Loucy (cell line): ENCODE data around the gene PGAP6.
A peak's percentile ranks its signal among the peaks of the same experiment; 100 is the strongest.

Experiments used
- H2AFZ ChIP-seq: fragments of 200-600 bp; sonication (generic); 2 replicates; pipeline ENCODE4 v1.6.0; 2016; ENCODE audit warnings: antibody characterized with exemption, mild to moderate bottlenecking, low read length, moderate library complexity
- H3F3A ChIP-seq: fragments of 200-600 bp; 2 replicates; pipeline ENCODE4 v1.6.0; 2016; ENCODE audit warnings: antibody characterized with exemption, low read depth, mild to moderate bottlenecking
- H3K27me3 ChIP-seq: fragments of 200-600 bp; sonication (generic); 2 replicates; pipeline ENCODE4 v1.6.1; 2014; ENCODE audit warnings: low read length, mild to moderate bottlenecking; ENCODE audit not compliant: insufficient read depth, poor library complexity, severe bottlenecking
- H3K36me3 ChIP-seq: fragments of 200-600 bp; sonication (generic); 2 replicates; pipeline ENCODE4 v1.6.1; 2016; ENCODE audit warnings: low read length; ENCODE audit not compliant: insufficient read depth
- H3K4me1 ChIP-seq: fragments of 200-600 bp; sonication (generic); 2 replicates; pipeline ENCODE4 v1.5.1; 2014; ENCODE audit warnings: low read length, mild to moderate bottlenecking; ENCODE audit not compliant: insufficient read depth, poor library complexity, severe bottlenecking
- H3K4me2 ChIP-seq: fragments of 200-600 bp; sonication (generic); 2 replicates; pipeline ENCODE4 v1.6.0; 2014; ENCODE audit warnings: antibody characterized with exemption, low read length, low read depth, mild to moderate bottlenecking; ENCODE audit not compliant: poor library complexity, severe bottlenecking
- H3K4me3 ChIP-seq: fragments of 200-600 bp; sonication (generic); 2 replicates; pipeline ENCODE4 v1.5.1; 2014; ENCODE audit warnings: low read length, mild to moderate bottlenecking, mixed read lengths; ENCODE audit not compliant: poor library complexity, severe bottlenecking
- H3K79me2 ChIP-seq: fragments of 200-600 bp; sonication (generic); 2 replicates; pipeline ENCODE4 v1.6.1; 2014; ENCODE audit warnings: low read length; ENCODE audit not compliant: insufficient read depth
- H3K9ac ChIP-seq: fragments of 200-600 bp; sonication (generic); 2 replicates; pipeline ENCODE4 v1.6.0; 2014; ENCODE audit warnings: mild to moderate bottlenecking, low read depth, low read length, moderate library complexity; ENCODE audit not compliant: poor library complexity, severe bottlenecking
- H3K9me2 ChIP-seq: fragments of 200-600 bp; sonication (generic); replicated peaks from 2 replicates; pipeline ENCODE4 v1.6.1; 2016; ENCODE audit warnings: low read depth, low read length, mixed read lengths
- H3K9me3 ChIP-seq: fragments of 200-600 bp; sonication (generic); 2 replicates; pipeline ENCODE4 v1.6.1; 2014; ENCODE audit warnings: mild to moderate bottlenecking, antibody characterized with exemption, low read length, low read depth; ENCODE audit not compliant: insufficient read depth
- H4K20me1 ChIP-seq: fragments of 200-600 bp; sonication (generic); 2 replicates; pipeline ENCODE4 v1.6.0; 2014; ENCODE audit warnings: antibody characterized with exemption, low read length, mild to moderate bottlenecking; ENCODE audit not compliant: insufficient read depth, poor library complexity, severe bottlenecking
- CTCF ChIP-seq: fragments of 200-600 bp; sonication (generic); conservative IDR thresholded peaks from 2 replicates; pipeline ENCODE4 v1.5.1; 2014; ENCODE audit warnings: mild to moderate bottlenecking, antibody characterized with exemption, low read length
- EZH2phosphoT487 ChIP-seq: fragments of 200-600 bp; IDR thresholded peaks from 2 replicates; pipeline ENCODE4 v1.6.1; 2018; ENCODE audit warnings: antibody characterized with exemption, mild to moderate bottlenecking, moderate library complexity, borderline replicate concordance

PGAP6 gene

GRCh38 chr16:368388-369158 is 13.2 kb downstream of the PGAP6 start:
- Histone ChIP-seq H3K79me2 (peaks cover 6% of the 10 kb centered on the region; the same call in 1 of the 2 replicates), H2AFZ (no peak overlapping the region), H3K27me3 (no peaks in the 10 kb centered on the region), H3K36me3 (no peaks in the 10 kb centered on the region; the same call in 1 of the 2 replicates), H3K4me2 (no peak overlapping the region), H3K9ac (no peak overlapping the region), H3K9me3 (no peaks in the 10 kb centered on the region), H3F3A (no peaks in the 10 kb centered on the region), H3K4me1 (no peaks in the 10 kb centered on the region), H3K9me2 (no peaks in the 10 kb centered on the region), H4K20me1 (no peaks in the 10 kb centered on the region), H3K4me3 (peak overlapping the region; percentile 58)
- no peak for TF ChIP-seq EZH2phosphoT487
- TF ChIP-seq CTCF: no peak

- no peak overlapping the region for H3K4me2 ChIP-seq
- H3K9me2 ChIP-seq: no peaks in the 10 kb centered on the region
- H2AFZ ChIP-seq: no peak overlapping the region
- H3K36me3 ChIP-seq: no peaks in the 10 kb centered on the region; the same call in 1 of the 2 replicates
- peaks cover 6% of the 10 kb centered on the region; the same call in 1 of the 2 replicates for H3K79me2 ChIP-seq
- H3K4me3 ChIP-seq: no peak overlapping the region
- no peaks in the 10 kb centered on the region for H4K20me1 ChIP-seq
- TF ChIP-seq EZH2phosphoT487 (no peak), CTCF (no peak)
- no peak overlapping the region for H3K9ac ChIP-seq
- no peaks in the 10 kb centered on the region for H3F3A ChIP-seq
- no peaks in the 10 kb centered on the region for H3K27me3 ChIP-seq
- H3K9me3 ChIP-seq: no peaks in the 10 kb centered on the region
- H3K4me1 ChIP-seq: no peaks in the 10 kb centered on the region
Observed at GRCh38 chr16:367333-367903, 14.4 kb downstream of the PGAP6 start.

- Histone ChIP-seq H2AFZ (no peak overlapping the region), H4K20me1 (no peaks in the 10 kb centered on the region), H3K9me3 (no peaks in the 10 kb centered on the region), H3K4me3 (no peak overlapping the region), H3K27me3 (no peaks in the 10 kb centered on the region), H3K9ac (no peak overlapping the region), H3K4me1 (no peaks in the 10 kb centered on the region), H3K4me2 (no peak overlapping the region), H3K9me2 (no peaks in the 10 kb centered on the region), H3F3A (no peaks in the 10 kb centered on the region), H3K36me3 (no peaks in the 10 kb centered on the region; the same call in 1 of the 2 replicates), H3K79me2 (peaks cover 6% of the 10 kb centered on the region; the same call in 1 of the 2 replicates)
- TF ChIP-seq CTCF: no peak
- TF ChIP-seq EZH2phosphoT487: no peak
Observed at GRCh38 chr16:366476-366875, 15.3 kb downstream of the PGAP6 start.
